Activated CD8-positive, alpha-beta memory T cell treated with anti-CD3 and anti-CD28 coated beads for 36 hours (primary cell): ENCODE measurements around the gene DBH. TPM values are rescaled to one million over a fixed set of nuclear protein-coding genes. Genes with fewer than 3 reads are reported as not detected.

Experiments used
- CTCF ChIA-PET: fragments of 350-600 bp; sonication (Branson Sonifier 250); formaldehyde crosslinking; loops from one replicate; lab custom pipeline; 2021; ENCODE audit warnings: antibody characterized with exemption; lab: Charles Lee
- POLR2A ChIA-PET: fragments of 350-600 bp; sonication (Branson Sonifier 250); formaldehyde crosslinking; loops from one replicate; lab custom pipeline; 2021; ENCODE audit warnings: antibody characterized with exemption; lab: Charles Lee
- total RNA-seq, 2 experiments: library from RNA; stranded (reverse); gene quantifications; one replicate each; pipeline ENCODE4 v1.2.3, GENCODE V29; 2021

DBH gene
- total RNA-seq, 2 experiments from 2014 or later = not detected

GRCh38 chr9:133686642-133687575 lies 50.7 kb downstream of the DBH start:
- CTCF ChIA-PET = no interaction called here
- POLR2A ChIA-PET = no interaction called here

- ChIA-PET CTCF (no interaction called here), POLR2A (no interaction called here)
Observed at GRCh38 chr9:133687856-133688761, 51.9 kb downstream of the DBH start.

- POLR2A ChIA-PET = no interaction called here
- CTCF ChIA-PET = no interaction called here
Observed at GRCh38 chr9:133689151-133689763, 53.1 kb downstream of the DBH start.

- POLR2A ChIA-PET = no interaction called here
- CTCF ChIA-PET = no interaction called here
Observed at GRCh38 chr9:133690081-133690561, 54.0 kb downstream of the DBH start.

- POLR2A ChIA-PET = no interaction called here
- CTCF ChIA-PET = interaction anchor here (1.5 kb wide), 1 partner anchor 11 kb away, joined by 4 read pairs; no protein-coding TSS in a partner anchor
Observed at GRCh38 chr9:133691191-133691590, 55.0 kb downstream of the DBH start.

GRCh38 chr9:133691626-133692363 lies 55.6 kb downstream of the DBH start:
- ChIA-PET CTCF (interaction anchor here (1.5 kb wide), 1 partner anchor 10 kb away, joined by 4 read pairs; no protein-coding TSS in a partner anchor), POLR2A (interaction anchor here (1.0 kb wide), 1 partner anchor 9 kb away, joined by 3 read pairs; no protein-coding TSS in a partner anchor)

- ChIA-PET POLR2A (interaction anchor here (1.0 kb wide), 1 partner anchor 8 kb away, joined by 3 read pairs; no protein-coding TSS in a partner anchor), CTCF (interaction anchor here (1.2 to 1.5 kb wide), 2 partner anchors 10 to 38 kb away, joined by 3 to 4 read pairs; no protein-coding TSS in a partner anchor)
Observed at GRCh38 chr9:133692364-133692985, 56.3 kb downstream of the DBH start.

GRCh38 chr9:133693116-133693515 lies 57.0 kb downstream of the DBH start:
- POLR2A ChIA-PET = no interaction called here
- CTCF ChIA-PET = interaction anchor here (1.2 kb wide), 1 partner anchor 39 kb away, joined by 3 read pairs; no protein-coding TSS in a partner anchor

- POLR2A ChIA-PET = no interaction called here
- CTCF ChIA-PET = interaction anchor here (1.2 kb wide), 1 partner anchor 40 kb away, joined by 3 read pairs; no protein-coding TSS in a partner anchor
Observed at GRCh38 chr9:133693703-133694529, 57.8 kb downstream of the DBH start.

- ChIA-PET POLR2A (no interaction called here), CTCF (no interaction called here)
Observed at GRCh38 chr9:133694686-133695085, 58.5 kb downstream of the DBH start.

GRCh38 chr9:133696071-133696472 lies 59.9 kb downstream of the DBH start:
- POLR2A ChIA-PET = no interaction called here
- CTCF ChIA-PET = interaction anchor here (0.9 kb wide), 1 partner anchor 11 kb away, joined by 3 read pairs; no protein-coding TSS in a partner anchor

- POLR2A ChIA-PET = no interaction called here
- CTCF ChIA-PET = no interaction called here
Observed at GRCh38 chr9:133699546-133699945, 63.4 kb downstream of the DBH start.

- ChIA-PET POLR2A (interaction anchor here (0.6 to 2.6 kb wide), 3 partner anchors 9 to 22 kb away, joined by 3 to 13 read pairs (median 4); no protein-coding TSS in a partner anchor), CTCF (interaction anchor here (1.2 to 1.6 kb wide), 2 partner anchors 17 to 24 kb away, joined by 3 to 7 read pairs; no protein-coding TSS in a partner anchor)
Observed at GRCh38 chr9:133700819-133701320, 64.7 kb downstream of the DBH start.

- ChIA-PET CTCF (interaction anchor here (1.2 to 1.6 kb wide), 3 partner anchors 10 to 24 kb away, joined by 3 to 7 read pairs (median 4); no protein-coding TSS in a partner anchor), POLR2A (interaction anchor here (0.6 to 2.6 kb wide), 3 partner anchors 9 to 22 kb away, joined by 3 to 13 read pairs (median 4); no protein-coding TSS in a partner anchor)
Observed at GRCh38 chr9:133701321-133701980, 65.3 kb downstream of the DBH start.

GRCh38 chr9:133701981-133702797 lies 66.0 kb downstream of the DBH start:
- CTCF ChIA-PET = interaction anchor here (1.2 kb wide), 2 partner anchors 11 to 25 kb away, joined by 3 to 4 read pairs; no protein-coding TSS in a partner anchor
- POLR2A ChIA-PET = interaction anchor here (0.8 to 2.6 kb wide), 3 partner anchors 18 to 25 kb away, joined by 4 to 13 read pairs (median 4); no protein-coding TSS in a partner anchor
